ENCODE results near the gene MRGPRF. TPM values are rescaled to one million over a fixed set of nuclear protein-coding genes. Genes with fewer than 3 reads are reported as not detected.

The MRGPRF gene
- polyA plus RNA-seq, 1 of the 3 experiments (the other 2 are of a cell fraction) = 0.18 TPM

GRCh38 chr11:69004411-69005182, 8.4 kb downstream of the MRGPRF start:
- POLR2A ChIA-PET = no interaction called here
- H3K36me3 ChIP-seq (replicated peaks in 1 of 2; ENCODE audit: control insufficient read depth in 1 of 2, insufficient read depth in 2 of 2, low read length in 1 of 2) = no peaks in the 10 kb centered on the region
- CTCF ChIA-PET = interaction anchor here (0.8 kb wide), 1 partner anchor 20 kb away, joined by 3 read pairs; no protein-coding TSS in a partner anchor

More at GRCh38 chr11:69004411-69005182, 8.4 kb downstream of the MRGPRF start:
- H3K4me3 ChIP-seq (ENCODE audit: low read depth in 2 of 2, low read length in 1 of 2) = no peak overlapping the region
- H3F3A ChIP-seq (replicated peaks; ENCODE audit: insufficient read depth) = no peaks in the 10 kb centered on the region
- H2AFZ ChIP-seq (ENCODE audit: low read depth) = no peak overlapping the region
- WGBS (ENCODE audit: low lambda C conversion rate) = 78% methylated on average over 11 of the region's 13 CpGs
- H3K9me3 ChIP-seq = no peaks in the 10 kb centered on the region
- peak; percentile 28 for DNase-seq
- no peak overlapping the region for H3K9ac ChIP-seq
- no peak overlapping the region for H3K4me2 ChIP-seq
- H3K27me3 ChIP-seq (ENCODE audit: insufficient read depth) = no peaks in the 10 kb centered on the region
- H3K4me1 ChIP-seq (ENCODE audit: control insufficient read depth in 1 of 2, insufficient read depth in 2 of 2, low read depth in 1 of 2, low read length in 1 of 2) = peaks cover 26 to 34% of the 10 kb centered on the region in 2 experiments; a peak in 3 of 4 replicates
- TF ChIP-seq TEAD4 (IDR thresholded peaks at IDR 0.05; ENCODE audit: borderline replicate concordance, insufficient read depth) (no peak), TCF12 (IDR thresholded peaks at IDR 0.05) (no peak), JUND (IDR thresholded peaks at IDR 0.05) (no peak), SIN3A (IDR thresholded peaks at IDR 0.05; ENCODE audit: borderline replicate concordance, low read depth, low read length) (no peak), NRF1 (IDR thresholded peaks at IDR 0.05; ENCODE audit: low read depth, low read length) (no peak), RAD21 (IDR thresholded peaks at IDR 0.05; ENCODE audit: low read length) (no peak), EP300 (IDR thresholded peaks at IDR 0.05; ENCODE audit: borderline replicate concordance in 1 of 2, low read depth in 1 of 2, low read length in 1 of 2) (no peak), PBX3 (IDR thresholded peaks at IDR 0.05) (no peak), USF1 (IDR thresholded peaks at IDR 0.05; ENCODE audit: borderline replicate concordance, low read depth) (no peak), MAX (IDR thresholded peaks at IDR 0.05; ENCODE audit: low read depth) (no peak), YY1 (IDR thresholded peaks at IDR 0.05; ENCODE audit: low read depth) (no peak), GABPA (IDR thresholded peaks at IDR 0.05; ENCODE audit: low read depth) (no peak), POLR2AphosphoS5 (IDR thresholded peaks at IDR 0.05; ENCODE audit: low read depth, low read length) (no peak)
- TF ChIP-seq, protein P1, sequence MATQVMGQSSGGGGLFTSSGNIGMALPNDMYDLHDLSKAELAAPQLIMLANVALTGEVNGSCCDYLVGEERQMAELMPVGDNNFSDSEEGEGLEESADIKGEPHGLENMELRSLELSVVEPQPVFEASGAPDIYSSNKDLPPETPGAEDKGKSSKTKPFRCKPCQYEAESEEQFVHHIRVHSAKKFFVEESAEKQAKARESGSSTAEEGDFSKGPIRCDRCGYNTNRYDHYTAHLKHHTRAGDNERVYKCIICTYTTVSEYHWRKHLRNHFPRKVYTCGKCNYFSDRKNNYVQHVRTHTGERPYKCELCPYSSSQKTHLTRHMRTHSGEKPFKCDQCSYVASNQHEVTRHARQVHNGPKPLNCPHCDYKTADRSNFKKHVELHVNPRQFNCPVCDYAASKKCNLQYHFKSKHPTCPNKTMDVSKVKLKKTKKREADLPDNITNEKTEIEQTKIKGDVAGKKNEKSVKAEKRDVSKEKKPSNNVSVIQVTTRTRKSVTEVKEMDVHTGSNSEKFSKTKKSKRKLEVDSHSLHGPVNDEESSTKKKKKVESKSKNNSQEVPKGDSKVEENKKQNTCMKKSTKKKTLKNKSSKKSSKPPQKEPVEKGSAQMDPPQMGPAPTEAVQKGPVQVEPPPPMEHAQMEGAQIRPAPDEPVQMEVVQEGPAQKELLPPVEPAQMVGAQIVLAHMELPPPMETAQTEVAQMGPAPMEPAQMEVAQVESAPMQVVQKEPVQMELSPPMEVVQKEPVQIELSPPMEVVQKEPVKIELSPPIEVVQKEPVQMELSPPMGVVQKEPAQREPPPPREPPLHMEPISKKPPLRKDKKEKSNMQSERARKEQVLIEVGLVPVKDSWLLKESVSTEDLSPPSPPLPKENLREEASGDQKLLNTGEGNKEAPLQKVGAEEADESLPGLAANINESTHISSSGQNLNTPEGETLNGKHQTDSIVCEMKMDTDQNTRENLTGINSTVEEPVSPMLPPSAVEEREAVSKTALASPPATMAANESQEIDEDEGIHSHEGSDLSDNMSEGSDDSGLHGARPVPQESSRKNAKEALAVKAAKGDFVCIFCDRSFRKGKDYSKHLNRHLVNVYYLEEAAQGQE (IDR thresholded peaks at IDR 0.05; ENCODE audit: low read depth, low read length) = no peak
- TF ChIP-seq, protein P2, sequence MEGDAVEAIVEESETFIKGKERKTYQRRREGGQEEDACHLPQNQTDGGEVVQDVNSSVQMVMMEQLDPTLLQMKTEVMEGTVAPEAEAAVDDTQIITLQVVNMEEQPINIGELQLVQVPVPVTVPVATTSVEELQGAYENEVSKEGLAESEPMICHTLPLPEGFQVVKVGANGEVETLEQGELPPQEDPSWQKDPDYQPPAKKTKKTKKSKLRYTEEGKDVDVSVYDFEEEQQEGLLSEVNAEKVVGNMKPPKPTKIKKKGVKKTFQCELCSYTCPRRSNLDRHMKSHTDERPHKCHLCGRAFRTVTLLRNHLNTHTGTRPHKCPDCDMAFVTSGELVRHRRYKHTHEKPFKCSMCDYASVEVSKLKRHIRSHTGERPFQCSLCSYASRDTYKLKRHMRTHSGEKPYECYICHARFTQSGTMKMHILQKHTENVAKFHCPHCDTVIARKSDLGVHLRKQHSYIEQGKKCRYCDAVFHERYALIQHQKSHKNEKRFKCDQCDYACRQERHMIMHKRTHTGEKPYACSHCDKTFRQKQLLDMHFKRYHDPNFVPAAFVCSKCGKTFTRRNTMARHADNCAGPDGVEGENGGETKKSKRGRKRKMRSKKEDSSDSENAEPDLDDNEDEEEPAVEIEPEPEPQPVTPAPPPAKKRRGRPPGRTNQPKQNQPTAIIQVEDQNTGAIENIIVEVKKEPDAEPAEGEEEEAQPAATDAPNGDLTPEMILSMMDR (IDR thresholded peaks at IDR 0.05) = no peak
- H3K27ac ChIP-seq (ENCODE audit: low read depth in 2 of 2, low read length in 1 of 2) = no peak overlapping the region
- H3K9me2 ChIP-seq = no peaks in the 10 kb centered on the region
- no peaks in the 10 kb centered on the region for H3K79me2 ChIP-seq (ENCODE audit: insufficient read depth)
- no peaks in the 10 kb centered on the region for H4K20me1 ChIP-seq (ENCODE audit: insufficient read depth)

Data from SK-N-SH (cell line).